ENCODE data around the gene RIBC2.

DNA sequence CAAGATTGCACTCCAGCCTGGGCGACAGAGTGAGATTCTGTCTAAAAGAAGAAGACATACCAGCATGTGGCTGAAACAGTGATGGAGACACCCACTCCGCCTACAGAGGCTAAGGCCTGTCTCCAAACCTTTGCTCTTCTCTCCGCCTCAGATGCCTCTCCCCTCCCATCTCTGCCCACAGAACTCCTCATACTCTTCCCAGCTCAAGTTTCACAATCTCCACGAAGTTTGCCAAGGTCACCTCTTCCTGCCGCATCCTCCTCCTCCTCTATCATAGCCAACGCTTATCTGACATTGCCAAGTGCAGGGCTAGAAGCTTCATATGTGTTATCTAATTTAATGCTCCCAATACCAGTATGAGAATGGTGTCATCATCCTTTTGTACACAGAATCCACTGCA, 63.3 kb downstream of the RIBC2 start:
- no peak for TF ChIP-seq POLR2A (IDR thresholded peaks at IDR 0.05)
- TF ChIP-seq, protein P1, sequence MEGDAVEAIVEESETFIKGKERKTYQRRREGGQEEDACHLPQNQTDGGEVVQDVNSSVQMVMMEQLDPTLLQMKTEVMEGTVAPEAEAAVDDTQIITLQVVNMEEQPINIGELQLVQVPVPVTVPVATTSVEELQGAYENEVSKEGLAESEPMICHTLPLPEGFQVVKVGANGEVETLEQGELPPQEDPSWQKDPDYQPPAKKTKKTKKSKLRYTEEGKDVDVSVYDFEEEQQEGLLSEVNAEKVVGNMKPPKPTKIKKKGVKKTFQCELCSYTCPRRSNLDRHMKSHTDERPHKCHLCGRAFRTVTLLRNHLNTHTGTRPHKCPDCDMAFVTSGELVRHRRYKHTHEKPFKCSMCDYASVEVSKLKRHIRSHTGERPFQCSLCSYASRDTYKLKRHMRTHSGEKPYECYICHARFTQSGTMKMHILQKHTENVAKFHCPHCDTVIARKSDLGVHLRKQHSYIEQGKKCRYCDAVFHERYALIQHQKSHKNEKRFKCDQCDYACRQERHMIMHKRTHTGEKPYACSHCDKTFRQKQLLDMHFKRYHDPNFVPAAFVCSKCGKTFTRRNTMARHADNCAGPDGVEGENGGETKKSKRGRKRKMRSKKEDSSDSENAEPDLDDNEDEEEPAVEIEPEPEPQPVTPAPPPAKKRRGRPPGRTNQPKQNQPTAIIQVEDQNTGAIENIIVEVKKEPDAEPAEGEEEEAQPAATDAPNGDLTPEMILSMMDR (IDR thresholded peaks at IDR 0.05), result no peak
